Adrenal gland (tissue), 5 donors: ENCODE data around the gene HHIP.

ENCODE experiments used
- POLR2A ChIP-seq, 2 donors: fragments of 450-650 bp; IDR thresholded peaks; one replicate each; pipeline ENCODE4 v1.6.1; 2017; ENCODE audit warnings: antibody characterized with exemption in 2 of 2, mild to moderate bottlenecking in 2 of 2, moderate library complexity in 1 of 2
- TF ChIP-seq, protein P1 (sequence below), 6 experiments: fragments of 450-650 bp in 4 of 6; fragments of 200-600 bp in 2 of 6; sonication (generic) in 1 of 6; IDR thresholded peaks; 1 replicate in 5 of 6; 2 replicates in 1 of 6; pipeline versions ENCODE4 v1.5.1 to v1.8.0; 2016 to 2021; ENCODE audit warnings: antibody characterized with exemption in 6 of 6, mild to moderate bottlenecking in 2 of 6, moderate library complexity in 1 of 6
- donor health status: DM: no; HTN: no; CAD: no.

DNA sequence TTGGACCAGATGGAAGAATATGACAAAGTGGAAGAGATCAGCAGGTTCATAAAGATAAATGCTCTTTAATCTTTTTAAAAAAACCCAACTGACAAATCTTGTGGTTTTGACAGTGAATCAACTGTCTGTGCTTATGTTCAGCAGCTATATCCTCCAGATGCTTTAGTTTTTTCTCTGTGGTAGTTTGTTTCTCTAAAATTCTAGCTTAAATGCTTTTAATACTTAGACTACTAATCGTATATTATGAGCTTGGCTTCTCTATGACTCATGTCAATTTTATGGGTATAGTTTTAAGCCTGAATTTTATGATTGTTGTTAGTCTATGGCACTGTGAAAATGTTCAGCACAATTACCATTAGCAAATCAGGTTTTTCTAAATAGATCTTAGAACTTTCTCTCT lies 12.9 kb downstream of the HHIP start:
- TF ChIP-seq, protein P1, sequence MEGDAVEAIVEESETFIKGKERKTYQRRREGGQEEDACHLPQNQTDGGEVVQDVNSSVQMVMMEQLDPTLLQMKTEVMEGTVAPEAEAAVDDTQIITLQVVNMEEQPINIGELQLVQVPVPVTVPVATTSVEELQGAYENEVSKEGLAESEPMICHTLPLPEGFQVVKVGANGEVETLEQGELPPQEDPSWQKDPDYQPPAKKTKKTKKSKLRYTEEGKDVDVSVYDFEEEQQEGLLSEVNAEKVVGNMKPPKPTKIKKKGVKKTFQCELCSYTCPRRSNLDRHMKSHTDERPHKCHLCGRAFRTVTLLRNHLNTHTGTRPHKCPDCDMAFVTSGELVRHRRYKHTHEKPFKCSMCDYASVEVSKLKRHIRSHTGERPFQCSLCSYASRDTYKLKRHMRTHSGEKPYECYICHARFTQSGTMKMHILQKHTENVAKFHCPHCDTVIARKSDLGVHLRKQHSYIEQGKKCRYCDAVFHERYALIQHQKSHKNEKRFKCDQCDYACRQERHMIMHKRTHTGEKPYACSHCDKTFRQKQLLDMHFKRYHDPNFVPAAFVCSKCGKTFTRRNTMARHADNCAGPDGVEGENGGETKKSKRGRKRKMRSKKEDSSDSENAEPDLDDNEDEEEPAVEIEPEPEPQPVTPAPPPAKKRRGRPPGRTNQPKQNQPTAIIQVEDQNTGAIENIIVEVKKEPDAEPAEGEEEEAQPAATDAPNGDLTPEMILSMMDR (IDR thresholded peaks at IDR 0.05): no peak
- no peak for TF ChIP-seq POLR2A (IDR thresholded peaks at IDR 0.05)
